ACHN (cell line): ENCODE data around the gene C1orf56.

ENCODE experiments used
- DNase-seq: peaks from one replicate; pipeline ENCODE4 v3.0.0-alpha.2; 2015
- in situ Hi-C: cut with HindIII; loops from 2 replicates; pipeline ENCODE4 v1.10.0; 2017; ENCODE audit warnings: low sequenced_read_pairs, low pct_ligation_motif_present, low pct_unique_long_range_greater_than_20kb

The C1orf56 gene, protein sequence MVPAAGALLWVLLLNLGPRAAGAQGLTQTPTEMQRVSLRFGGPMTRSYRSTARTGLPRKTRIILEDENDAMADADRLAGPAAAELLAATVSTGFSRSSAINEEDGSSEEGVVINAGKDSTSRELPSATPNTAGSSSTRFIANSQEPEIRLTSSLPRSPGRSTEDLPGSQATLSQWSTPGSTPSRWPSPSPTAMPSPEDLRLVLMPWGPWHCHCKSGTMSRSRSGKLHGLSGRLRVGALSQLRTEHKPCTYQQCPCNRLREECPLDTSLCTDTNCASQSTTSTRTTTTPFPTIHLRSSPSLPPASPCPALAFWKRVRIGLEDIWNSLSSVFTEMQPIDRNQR

DNA sequence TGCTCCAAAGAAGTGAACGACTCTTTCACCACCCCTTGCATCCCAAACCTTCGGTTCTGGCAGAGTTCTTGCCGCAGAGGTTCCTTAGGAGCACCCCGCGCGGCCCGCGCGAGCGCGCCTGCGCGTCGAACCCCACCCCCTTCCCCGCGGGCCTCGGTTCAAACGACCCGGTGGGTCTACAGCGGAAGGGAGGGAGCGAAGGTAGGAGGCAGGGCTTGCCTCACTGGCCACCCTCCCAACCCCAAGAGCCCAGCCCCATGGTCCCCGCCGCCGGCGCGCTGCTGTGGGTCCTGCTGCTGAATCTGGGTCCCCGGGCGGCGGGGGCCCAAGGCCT is at the start of gene C1orf56:
Gene C1orf56 (plus strand): TSS at position 161 of the 334 bp plus-strand sequence. CDS start 97 bp downstream, at position 258.
- DNase-seq, result peak; percentile 84
- in situ Hi-C loops, result no loop called here

DNA sequence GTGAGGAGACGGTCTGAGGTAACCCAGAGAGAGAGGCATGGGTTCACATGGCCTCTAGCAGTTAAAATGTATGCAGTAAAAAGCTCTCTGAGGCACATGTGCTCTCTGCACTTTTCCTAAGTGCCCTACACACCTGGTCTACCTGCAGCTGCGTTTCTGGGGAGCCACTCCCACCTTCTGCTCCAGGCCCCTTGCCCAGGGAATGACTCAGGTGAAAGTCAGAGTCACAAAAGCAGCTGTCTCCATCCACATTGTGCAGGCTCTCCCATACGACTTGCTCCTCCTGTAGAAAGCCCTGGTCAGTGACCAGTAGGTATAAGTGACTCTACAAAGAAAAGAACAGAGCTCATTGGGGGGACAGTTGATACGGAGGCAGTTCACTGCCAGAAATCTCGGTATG is 49.6 kb upstream of the C1orf56 start:
- in situ Hi-C loops, result no loop called here
- no peak for DNase-seq

DNA sequence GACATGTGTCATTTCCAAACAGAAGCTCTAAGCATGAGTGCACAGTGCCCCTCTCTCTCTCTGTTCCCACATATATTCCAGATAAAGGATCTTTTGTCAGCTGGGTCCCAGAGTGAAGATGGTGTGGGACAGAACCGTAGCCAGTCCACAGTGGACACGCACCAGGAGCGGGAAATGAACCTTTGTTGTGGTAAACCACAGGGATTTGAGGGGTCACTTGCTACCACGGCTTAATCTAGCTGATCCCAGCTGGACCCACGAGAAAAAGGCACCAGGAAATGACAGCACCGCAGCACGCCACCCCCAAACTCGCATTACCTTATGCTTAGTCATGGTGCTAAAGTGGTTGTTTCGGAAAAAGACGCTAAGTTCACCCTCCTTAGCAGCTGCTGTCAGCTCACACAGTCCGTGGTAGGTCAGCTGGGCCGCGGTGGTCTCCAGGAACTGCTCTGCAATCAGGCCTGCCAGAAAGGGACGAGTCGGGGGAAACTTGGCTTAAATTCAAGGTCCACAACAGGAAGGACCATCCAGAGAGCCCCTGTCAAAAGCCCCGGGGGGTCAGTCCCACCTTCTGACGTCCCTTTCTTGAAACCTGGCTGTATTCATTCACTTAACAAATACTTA is 48.4 kb upstream of the C1orf56 start:
- DNase-seq, result peak; percentile 33
- in situ Hi-C loops, result no loop called here

DNA sequence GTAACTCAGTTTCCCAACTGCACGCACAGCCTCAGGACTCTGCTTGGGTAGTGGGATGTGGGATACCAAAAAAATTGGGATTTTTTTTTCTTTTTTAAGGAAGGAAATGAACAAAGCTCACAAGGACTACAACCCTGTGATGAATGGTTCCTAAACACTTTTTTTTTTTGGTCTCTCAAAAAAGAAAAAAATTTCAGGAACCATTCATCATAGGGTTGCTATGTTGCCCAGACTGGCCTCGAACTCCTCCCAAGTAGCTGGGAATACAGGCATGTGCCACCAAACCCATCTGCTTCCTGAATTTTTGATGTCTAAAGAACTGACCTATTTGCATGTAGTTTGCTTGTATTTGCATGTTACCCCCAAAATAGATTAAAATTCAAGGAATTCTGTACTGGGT is 47.6 kb upstream of the C1orf56 start:
- in situ Hi-C loops, result no loop called here
- no peak for DNase-seq

DNA sequence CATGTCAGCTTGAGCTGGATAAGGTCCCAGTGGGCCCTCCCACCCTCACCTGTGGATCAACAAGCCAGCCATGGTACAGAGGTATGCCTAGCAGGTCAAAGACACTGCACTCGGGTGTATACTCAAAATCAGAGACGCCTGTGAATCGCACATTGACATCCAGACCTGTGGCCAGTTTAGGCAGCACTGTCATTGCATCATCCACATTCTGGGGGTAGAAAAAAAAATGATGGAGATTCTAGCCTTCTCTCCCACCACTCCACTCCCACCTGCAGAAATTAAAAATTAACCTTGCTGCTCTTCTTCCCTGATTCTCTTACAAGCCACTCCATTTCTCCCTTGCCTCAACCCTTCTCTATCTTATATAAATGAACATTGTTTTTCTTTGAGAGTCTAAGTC is 47.1 kb upstream of the C1orf56 start:
- in situ Hi-C loops, result no loop called here
- DNase-seq, result no peak

DNA sequence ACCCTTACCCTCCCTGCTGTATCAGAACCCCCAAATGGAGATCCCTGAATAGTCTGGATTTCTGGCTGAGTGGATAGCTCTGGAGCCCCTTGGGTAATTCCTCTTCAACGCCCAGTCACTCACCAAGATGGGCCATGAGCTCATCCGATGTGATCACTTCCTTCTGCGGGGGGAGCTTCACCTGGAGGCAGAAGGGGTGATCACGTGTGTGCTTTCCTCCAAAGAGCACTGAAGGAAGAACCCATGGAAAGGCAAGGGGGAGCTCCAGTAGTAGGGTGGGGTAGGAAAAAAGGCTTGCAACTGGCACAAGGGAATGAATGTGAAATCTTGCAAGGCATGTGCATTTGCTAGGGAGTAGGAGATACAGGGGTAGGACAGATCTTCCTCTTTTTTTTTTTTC is 45.9 kb upstream of the C1orf56 start:
- in situ Hi-C loops, result no loop called here
- no peak for DNase-seq

DNA sequence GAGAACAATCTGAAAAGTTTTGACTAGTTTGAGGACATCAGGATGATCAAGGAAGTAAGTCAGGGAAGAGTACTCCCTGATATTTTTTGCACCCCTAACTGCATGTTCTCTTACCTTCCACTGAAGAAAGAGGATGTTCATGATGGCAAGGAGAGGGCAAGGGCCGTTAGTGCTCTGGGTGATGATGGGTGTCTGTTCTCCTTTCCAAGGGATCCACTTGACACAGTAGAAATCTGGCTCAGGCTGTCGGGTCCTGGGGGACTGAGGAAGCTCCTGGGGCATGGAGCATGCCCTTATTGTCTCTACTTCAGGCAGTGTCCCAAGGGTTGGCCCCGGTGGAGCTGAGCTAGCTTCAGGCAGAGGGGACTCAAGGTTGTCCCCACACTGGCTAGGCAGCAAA is 45.5 kb upstream of the C1orf56 start:
- DNase-seq, result no peak
- in situ Hi-C loops, result no loop called here

DNA sequence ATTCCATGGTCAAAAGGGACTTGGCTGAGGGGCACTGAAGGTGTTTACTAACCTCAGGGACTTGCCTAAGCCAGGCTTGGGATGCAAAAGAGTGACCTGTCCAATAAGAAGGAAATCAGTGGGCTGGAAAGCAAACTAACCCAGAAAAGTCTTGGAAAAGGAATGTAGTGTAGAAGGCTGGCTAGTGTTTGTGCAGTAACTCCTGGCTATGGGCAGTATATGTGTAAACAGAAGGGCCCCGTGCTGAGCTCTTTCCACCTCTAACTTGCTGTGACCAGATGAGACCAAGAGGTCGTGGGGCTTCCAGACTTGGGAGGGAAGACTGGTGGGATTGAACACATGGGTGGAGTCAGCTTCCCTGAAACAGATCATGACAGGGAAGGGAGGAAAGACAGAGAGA is 44.9 kb upstream of the C1orf56 start:
- DNase-seq, result no peak
- in situ Hi-C loops, result no loop called here

DNA sequence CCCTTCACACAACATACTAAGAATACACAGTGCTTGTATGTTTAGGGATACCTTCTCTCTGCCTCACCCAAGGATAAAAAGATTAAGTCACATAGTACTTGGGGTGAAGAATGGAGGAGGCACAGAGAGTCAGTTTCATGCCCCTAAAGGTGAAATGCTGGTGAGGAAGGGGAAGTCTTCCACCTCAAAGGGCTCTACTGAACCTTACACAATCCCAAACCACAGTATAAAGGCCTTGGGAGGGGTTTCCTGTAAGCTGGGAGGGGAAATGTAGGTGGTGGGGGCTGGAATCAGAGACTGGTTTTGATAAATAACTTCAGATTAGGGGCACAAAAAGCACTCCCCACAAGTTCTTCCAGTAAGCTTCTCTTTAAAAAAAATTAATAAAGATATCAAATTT is 44.4 kb upstream of the C1orf56 start:
- in situ Hi-C loops, result no loop called here
- DNase-seq, result no peak

DNA sequence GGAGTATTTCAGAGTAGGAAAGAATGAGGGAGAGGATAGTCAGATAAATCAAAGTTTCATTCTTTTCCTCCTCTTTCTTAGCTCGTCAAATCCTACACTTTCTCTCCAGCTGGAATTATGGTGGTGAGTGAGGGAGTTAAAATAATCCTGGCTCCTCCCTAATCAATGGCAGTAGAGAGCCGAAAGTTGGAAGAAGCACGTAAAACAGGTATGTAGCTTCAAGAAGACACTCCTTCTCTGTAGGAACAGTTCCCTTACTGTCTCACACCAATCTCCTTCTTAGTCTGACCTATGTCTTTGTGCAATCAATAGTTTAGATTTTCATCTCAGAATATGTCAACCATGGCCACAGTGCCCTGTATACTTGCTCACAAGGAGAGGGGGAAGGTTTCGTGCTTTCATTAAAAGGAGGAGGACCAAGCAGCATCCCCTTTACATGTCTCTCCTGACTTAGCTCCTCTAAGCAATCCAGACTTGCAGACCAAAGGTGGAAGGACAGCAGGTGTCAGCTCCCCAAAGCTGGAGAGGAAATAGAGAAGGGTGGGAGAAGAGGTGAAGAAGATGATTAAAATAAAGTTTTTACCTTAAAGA is 41.7 kb upstream of the C1orf56 start:
- in situ Hi-C loops, result no loop called here
- no peak for DNase-seq

DNA sequence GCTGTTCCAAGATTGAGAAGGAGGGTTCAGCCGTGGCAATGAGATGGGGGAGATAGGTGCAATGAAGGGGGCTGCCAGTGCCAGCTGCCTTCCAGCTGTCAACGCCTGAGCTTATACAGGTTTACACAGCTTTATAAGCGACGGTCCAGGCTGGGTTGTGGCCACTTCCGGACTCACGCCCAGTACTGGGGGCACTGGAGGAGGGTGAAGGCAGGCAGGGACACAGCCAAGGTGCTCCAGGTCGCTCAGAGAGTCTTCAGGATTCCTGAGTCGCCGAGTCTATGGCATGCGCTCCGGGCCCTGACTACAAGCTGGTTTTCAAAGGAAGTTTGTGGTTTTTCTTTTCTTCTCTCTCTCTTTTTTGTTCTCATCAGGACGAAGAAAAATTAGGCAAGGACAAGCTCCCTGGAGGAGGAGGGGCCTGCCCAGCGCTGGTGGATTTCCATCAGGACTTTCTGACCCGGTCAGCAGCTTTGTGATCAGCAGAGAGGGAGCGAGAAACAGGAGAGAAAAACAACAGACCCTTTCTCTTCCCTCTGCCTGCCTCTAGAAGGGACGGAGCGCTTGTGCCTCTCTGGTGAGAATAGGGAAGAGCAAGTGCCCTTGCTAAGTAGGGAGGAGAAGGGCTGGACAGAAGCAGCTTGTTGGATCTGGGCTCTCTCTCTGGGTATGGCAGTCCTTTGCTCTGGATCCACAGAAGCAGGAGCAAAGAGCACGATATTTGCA is 41.1 kb upstream of the C1orf56 start, which contains the start of gene MINDY1:
Gene MINDY1 (minus strand): TSS at position 576 of the 726 bp plus-strand sequence. CDS start 4,285 bp downstream, outside the sequence.
- in situ Hi-C loops, result no loop called here
- peak; percentile 92 for DNase-seq

DNA sequence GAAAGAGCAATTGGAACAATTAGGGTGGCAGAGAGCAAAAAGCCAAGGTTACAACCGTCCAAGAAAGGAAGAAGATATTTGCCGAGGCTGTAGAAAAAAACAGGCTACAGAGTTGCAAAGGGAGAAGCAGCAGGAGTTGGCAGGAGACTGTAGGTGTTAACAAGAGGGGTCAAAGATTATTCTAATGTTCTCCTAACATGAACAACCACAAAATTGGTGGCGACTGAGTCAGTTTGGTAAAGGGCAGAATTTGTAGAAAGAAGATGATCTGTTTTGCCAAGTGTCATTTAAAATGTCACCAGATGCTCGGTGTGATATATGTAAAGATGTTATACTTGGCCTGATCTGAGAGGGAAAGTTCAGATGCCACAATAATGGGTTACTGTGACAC is 39.7 kb upstream of the C1orf56 start:
- in situ Hi-C loops, result no loop called here
- DNase-seq, result no peak

DNA sequence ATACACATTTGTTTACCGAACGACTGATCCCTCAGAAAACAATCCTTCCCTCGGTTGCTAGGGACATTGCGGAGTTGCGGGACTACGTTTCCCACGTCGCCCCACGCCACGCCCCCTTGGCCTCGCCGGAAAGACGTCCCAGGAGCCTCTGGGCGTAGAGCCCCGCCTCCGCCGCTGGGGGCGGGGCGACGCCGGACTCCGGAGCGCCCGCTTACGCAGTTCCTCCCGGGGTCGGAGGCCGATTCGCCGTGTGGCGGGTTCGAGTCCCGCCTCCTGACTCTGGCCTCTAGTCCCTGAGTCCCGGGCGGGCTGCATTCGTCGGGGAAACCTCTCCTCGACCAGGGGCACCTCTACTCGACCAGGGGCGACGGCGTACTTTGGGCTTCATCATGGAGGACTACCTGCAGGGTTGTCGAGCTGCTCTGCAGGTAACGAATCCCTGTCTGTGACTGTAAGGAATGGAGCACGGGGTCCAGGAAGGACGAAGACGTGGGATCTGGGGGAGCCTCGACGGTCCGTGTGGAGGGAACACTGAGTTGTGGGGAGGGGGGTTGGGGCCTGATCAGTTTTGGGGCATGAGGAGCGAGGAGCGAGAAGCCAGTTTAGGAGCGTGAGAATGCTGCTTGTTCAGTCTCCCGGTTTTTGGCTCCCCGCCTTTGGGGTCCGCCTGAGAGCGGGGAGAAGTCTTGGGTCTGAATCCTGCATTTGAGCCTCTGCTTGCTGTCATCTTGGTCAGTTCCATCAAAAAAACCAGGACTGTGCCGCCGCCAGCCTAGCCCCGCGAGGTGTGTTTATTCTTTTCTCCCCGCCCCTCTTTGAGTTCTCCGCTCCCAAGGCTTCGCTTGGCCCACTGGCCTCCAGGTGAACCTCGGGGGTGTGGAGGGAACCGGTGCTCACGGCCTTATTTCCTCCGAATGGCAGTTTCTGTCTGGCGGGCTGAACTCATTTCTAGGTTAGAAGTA is 39.0 kb upstream of the C1orf56 start, which contains the start of gene PRUNE1:
Gene PRUNE1 (plus strand): TSS at position 206 of the 962 bp plus-strand sequence. CDS start 184 bp downstream, at position 390.
- in situ Hi-C loops, result no loop called here
- peak; percentile 98 for DNase-seq

DNA sequence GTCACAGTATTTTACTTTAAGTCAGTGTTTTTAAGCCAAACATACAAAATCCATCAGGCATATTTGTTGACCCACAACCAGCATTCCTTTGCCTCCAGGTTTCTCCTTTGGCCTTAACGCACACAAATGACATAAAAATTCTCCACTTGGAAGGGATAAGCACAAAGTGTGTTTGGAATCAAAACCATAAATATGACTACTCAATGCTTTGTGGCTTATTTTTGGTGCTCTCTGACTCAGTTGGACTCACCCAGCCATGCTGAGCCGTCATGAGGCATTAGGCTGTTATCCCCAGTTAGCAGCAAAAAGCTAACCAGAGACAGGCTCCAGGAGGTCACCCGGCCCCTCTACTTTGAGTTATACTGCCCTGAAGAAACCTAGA is 38.4 kb upstream of the C1orf56 start:
- in situ Hi-C loops, result no loop called here
- peak; percentile 34 for DNase-seq

DNA sequence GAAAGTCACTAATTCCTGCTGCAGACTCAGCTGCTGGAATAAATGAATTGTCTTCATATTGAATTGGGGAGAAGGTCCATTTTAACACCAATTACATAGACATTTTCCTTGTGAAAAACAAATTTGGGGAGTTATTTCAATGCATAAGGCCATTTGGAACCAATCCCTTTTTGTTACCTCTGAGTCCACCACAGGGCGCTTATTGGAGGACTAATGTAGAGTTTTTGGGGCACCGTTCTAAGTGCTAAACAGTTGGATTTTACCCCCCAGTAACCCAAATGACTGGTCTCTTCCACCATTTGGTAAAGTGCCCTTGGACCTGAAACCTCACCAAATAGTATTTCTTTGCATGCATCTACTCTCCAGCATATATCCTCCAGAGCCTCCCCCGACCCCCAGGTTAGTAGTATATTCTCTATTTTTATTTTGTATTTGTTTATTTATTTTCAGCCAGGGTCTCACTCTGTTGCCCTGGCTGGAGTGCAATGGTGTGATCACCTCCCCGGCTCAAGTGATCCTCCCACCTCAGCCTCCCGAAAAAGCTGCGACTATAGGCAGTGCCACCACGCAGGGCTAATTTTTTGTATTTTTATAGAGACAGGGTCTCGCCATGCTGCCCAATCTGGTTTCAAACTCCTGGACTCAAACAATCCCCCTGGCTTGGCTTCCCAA is 37.7 kb upstream of the C1orf56 start:
- in situ Hi-C loops, result no loop called here
- DNase-seq, result no peak

DNA sequence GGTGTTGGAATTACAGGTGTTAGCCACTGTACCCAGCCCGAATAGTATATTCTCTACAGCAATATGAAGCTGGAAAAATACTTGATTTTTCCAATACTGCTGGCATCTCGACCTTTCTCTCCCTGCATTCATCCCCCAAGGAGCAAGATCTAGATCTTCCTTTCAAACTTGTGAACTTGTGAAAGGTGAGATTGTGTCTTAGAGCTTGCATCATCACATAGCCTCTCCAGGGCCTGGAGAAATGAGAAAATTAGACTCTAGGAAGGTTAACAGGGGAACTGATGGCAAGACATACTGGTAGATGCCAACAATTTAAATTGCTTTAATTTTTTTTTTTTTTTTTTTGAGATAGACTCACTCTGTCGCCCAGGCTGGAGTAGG is 37.2 kb upstream of the C1orf56 start:
- DNase-seq, result no peak
- in situ Hi-C loops, result no loop called here

DNA sequence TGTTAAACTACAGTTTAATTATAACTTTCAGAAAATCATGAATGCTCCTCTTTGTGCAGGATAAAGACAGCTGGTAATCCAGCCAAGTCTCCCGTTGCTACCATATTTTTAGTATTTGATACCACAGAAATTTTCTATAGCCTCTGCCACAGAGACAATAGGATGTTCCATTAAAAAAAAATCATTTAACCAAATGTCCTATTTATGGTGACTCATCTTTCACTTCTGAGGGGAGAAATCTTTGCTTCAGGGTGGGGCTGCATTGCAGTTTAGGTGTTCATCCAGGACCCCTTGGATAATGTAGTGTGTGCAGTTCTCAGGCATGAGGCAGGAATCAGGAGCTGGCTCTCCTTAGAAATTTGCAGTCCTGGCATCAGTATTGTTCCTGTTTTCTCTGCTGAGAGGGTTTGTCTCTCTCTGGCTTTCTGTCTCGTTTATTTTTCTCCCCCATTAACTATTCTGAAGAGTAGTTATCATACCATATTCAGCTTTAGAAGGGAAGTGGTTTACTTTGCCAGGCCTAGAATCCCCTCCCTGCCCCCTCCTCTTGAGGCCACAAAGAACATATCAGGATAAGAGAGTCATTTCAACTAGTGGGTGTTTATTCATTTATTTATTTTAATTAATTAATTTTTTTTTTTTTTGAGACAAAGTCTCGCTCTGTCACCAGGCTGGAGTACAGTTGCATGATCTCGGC is 36.2 kb upstream of the C1orf56 start:
- DNase-seq, result no peak
- in situ Hi-C loops, result no loop called here
